ENCODE results near the gene ZCCHC24.
"Not testable (repeated sequence)": the region's sequence is repeated elsewhere in the genome, so short reads cannot be mapped to it uniquely, and the experiment has no call there.

ZCCHC24 gene

GRCh38 chr10:79472449-79472848 lies 27.0 kb upstream of the ZCCHC24 start:
- DNase-seq: no peak

GRCh38 chr10:79471776-79472175 lies 26.4 kb upstream of the ZCCHC24 start:
- no peak for DNase-seq

- DNase-seq: no peak
These were observed 24.7 kb upstream of the ZCCHC24 start for GRCh38 chr10:79470096-79470495.

GRCh38 chr10:79468841-79469585 lies 23.6 kb upstream of the ZCCHC24 start:
- no peak for DNase-seq

GRCh38 chr10:79468015-79468560 lies 22.7 kb upstream of the ZCCHC24 start:
- DNase-seq: no peak

- DNase-seq: no peak
These were observed 19.9 kb upstream of the ZCCHC24 start for GRCh38 chr10:79465341-79465740.

GRCh38 chr10:79463578-79464496 lies 18.4 kb upstream of the ZCCHC24 start:
- DNase-seq: no peak

GRCh38 chr10:79460687-79461086 lies 15.3 kb upstream of the ZCCHC24 start:
- no peak for DNase-seq

- no peak for DNase-seq
These were observed 13.8 kb upstream of the ZCCHC24 start for GRCh38 chr10:79459243-79459642.

GRCh38 chr10:79458483-79458882 lies 13.1 kb upstream of the ZCCHC24 start:
- DNase-seq: no peak

- DNase-seq: no peak
These were observed 11.9 kb upstream of the ZCCHC24 start for GRCh38 chr10:79457256-79457785.

GRCh38 chr10:79454259-79454658 lies 8.8 kb upstream of the ZCCHC24 start:
- no peak for DNase-seq

GRCh38 chr10:79453392-79453791 lies 8.0 kb upstream of the ZCCHC24 start:
- no peak for DNase-seq

GRCh38 chr10:79452174-79452611 lies 6.8 kb upstream of the ZCCHC24 start:
- no peak for DNase-seq

GRCh38 chr10:79451046-79451699 lies 5.7 kb upstream of the ZCCHC24 start:
- no peak for DNase-seq

GRCh38 chr10:79449181-79450146 lies 4.0 kb upstream of the ZCCHC24 start:
- no peak for DNase-seq

- no peak for DNase-seq
These were observed 3.3 kb upstream of the ZCCHC24 start for GRCh38 chr10:79448732-79449049.

GRCh38 chr10:79447911-79448731 lies 2.7 kb upstream of the ZCCHC24 start:
- no peak for DNase-seq

- not testable (repeated sequence) for DNase-seq
These were observed 1.8 kb upstream of the ZCCHC24 start for GRCh38 chr10:79447249-79447648.

- no peak for DNase-seq
These were observed 1.3 kb upstream of the ZCCHC24 start for GRCh38 chr10:79446758-79447084.
